ENCODE data around the gene SERPINB7.

SERPINB7 gene

GRCh38 chr18:63831080-63831788 lies 56.0 kb downstream of the SERPINB7 start:
- TF ChIP-seq, protein P1, sequence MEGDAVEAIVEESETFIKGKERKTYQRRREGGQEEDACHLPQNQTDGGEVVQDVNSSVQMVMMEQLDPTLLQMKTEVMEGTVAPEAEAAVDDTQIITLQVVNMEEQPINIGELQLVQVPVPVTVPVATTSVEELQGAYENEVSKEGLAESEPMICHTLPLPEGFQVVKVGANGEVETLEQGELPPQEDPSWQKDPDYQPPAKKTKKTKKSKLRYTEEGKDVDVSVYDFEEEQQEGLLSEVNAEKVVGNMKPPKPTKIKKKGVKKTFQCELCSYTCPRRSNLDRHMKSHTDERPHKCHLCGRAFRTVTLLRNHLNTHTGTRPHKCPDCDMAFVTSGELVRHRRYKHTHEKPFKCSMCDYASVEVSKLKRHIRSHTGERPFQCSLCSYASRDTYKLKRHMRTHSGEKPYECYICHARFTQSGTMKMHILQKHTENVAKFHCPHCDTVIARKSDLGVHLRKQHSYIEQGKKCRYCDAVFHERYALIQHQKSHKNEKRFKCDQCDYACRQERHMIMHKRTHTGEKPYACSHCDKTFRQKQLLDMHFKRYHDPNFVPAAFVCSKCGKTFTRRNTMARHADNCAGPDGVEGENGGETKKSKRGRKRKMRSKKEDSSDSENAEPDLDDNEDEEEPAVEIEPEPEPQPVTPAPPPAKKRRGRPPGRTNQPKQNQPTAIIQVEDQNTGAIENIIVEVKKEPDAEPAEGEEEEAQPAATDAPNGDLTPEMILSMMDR (IDR thresholded peaks at IDR 0.05): no peak
- H3K4me1 Mint-ChIP-seq: peaks cover 18% of the 10 kb centered on the region

DNA sequence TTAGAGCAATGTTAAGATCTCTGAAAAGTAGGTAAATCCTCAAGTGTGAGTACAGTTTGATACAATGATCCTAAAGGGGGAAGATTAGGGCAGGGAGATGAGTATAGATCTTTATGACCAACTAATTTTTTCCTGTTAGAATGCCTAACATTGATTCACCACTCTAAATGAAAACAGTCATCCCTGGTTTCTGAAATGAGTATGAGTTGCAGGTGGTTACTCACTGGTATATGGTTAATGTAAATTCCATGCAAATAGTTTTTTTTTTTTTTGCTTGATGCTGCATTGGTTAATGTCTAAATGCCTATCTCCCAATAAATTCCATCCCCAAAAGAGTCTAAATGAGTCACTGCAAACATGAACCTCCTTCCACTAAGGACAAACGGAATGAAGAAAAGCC lies 57.3 kb downstream of the SERPINB7 start:
- TF ChIP-seq, protein P1 (IDR thresholded peaks at IDR 0.05): no peak
- Mint-ChIP-seq H3K27me3 (ENCODE audit: low read depth, poor library complexity) (peaks cover 7% of the 10 kb centered on the region), H3K27ac (no peak overlapping the region), H3K36me3 (ENCODE audit: low read depth) (no peaks in the 10 kb centered on the region), H3K4me1 (peaks cover 18% of the 10 kb centered on the region), H3K4me3 (no peak overlapping the region), H3K9me3 (no peaks in the 10 kb centered on the region)
- DNase-seq: no peak

More at GRCh38 chr18:63831080-63831788, 56.0 kb downstream of the SERPINB7 start:
- Mint-ChIP-seq H3K4me3 (no peak overlapping the region), H3K36me3 (ENCODE audit: low read depth) (no peaks in the 10 kb centered on the region), H3K27me3 (ENCODE audit: low read depth, poor library complexity) (peaks cover 7% of the 10 kb centered on the region), H3K27ac (no peak overlapping the region), H3K9me3 (no peaks in the 10 kb centered on the region)
- no peak for DNase-seq

GRCh38 chr18:63834471-63835113 lies 59.4 kb downstream of the SERPINB7 start:
- Mint-ChIP-seq H3K27ac (no peak overlapping the region), H3K4me3 (no peak overlapping the region), H3K36me3 (ENCODE audit: low read depth) (no peaks in the 10 kb centered on the region), H3K4me1 (peaks cover 18% of the 10 kb centered on the region), H3K27me3 (ENCODE audit: low read depth, poor library complexity) (peaks cover 7% of the 10 kb centered on the region), H3K9me3 (no peaks in the 10 kb centered on the region)
- TF ChIP-seq, protein P1 (IDR thresholded peaks at IDR 0.05): no peak
- DNase-seq: no peak

- Mint-ChIP-seq H3K9me3 (no peaks in the 10 kb centered on the region), H3K27me3 (ENCODE audit: low read depth, poor library complexity) (peaks cover 12% of the 10 kb centered on the region), H3K4me1 (peaks cover 18% of the 10 kb centered on the region)
Observed at GRCh38 chr18:63836456-63836855, 61.2 kb downstream of the SERPINB7 start.

DNA sequence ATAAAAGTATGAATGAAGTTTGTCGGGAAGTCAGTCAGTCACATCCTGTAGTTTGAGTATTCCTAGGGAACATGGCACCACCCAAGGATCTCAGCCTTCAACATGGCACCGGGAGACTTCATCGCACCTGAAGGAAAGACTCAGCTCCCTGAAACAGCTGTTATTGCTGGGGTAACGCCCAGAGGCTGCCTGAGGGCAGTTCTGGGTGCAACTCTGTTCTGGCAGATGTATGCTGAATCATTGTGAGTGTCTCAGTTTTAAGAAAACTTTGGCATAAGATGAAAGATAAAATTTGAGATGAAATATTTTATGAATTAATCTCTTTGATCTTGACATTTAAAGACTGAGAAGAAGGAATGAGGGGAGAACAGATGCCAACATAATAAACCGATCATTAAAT lies 62.4 kb downstream of the SERPINB7 start:
- no peak overlapping the region for H3K27ac Mint-ChIP-seq
- DNase-seq: no peak

More at GRCh38 chr18:63836456-63836855, 61.2 kb downstream of the SERPINB7 start:
- H3K4me3 Mint-ChIP-seq: no peak overlapping the region
- H3K27ac Mint-ChIP-seq: no peak overlapping the region
- TF ChIP-seq, protein P1 (IDR thresholded peaks at IDR 0.05): no peak
- no peak for DNase-seq
- no peaks in the 10 kb centered on the region for H3K36me3 Mint-ChIP-seq (ENCODE audit: low read depth)

More for the DNA sequence above, 62.4 kb downstream of the SERPINB7 start:
- no peaks in the 10 kb centered on the region for H3K36me3 Mint-ChIP-seq (ENCODE audit: low read depth)
- peaks cover 18% of the 10 kb centered on the region for H3K4me1 Mint-ChIP-seq
- H3K9me3 Mint-ChIP-seq: no peaks in the 10 kb centered on the region
- TF ChIP-seq, protein P1 (IDR thresholded peaks at IDR 0.05): no peak
- peaks cover 17% of the 10 kb centered on the region for H3K27me3 Mint-ChIP-seq (ENCODE audit: low read depth, poor library complexity)
- no peak overlapping the region for H3K4me3 Mint-ChIP-seq

Data from nephron progenitor cell (in vitro differentiated cells).